Measurements from ENCODE around the gene DDR2.

The DDR2 gene

DNA sequence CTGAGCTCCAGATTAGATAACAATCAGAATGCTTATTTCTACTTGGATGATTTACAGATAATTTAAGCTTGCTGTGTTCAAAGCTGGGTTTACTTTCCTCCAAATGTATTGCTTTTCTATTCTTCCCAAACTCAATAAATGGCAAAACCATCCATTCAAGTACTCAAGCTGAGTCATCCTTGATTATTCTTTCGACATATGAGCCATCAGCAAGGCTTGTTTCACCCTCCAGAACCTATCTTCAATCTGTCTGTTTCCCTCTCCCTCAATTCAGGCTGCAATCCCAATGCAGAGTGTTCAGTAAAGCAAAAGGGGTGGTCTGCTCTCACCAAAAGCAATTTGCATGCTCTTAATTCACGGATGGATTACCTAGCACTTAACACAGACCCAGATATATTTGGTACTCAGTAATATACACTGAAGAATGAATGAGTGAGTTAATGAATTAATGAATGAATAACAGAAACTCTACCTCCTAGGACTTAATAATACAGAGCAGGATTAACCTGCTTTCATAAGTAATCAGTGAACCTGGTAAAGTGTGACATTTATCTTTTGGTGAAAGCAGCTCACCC, 41.9 kb downstream of the DDR2 start:
- DNase-seq: no peak

- DNase-seq: no peak
These were observed 43.8 kb downstream of the DDR2 start for GRCh38 chr1:162676087-162676486.

DNA sequence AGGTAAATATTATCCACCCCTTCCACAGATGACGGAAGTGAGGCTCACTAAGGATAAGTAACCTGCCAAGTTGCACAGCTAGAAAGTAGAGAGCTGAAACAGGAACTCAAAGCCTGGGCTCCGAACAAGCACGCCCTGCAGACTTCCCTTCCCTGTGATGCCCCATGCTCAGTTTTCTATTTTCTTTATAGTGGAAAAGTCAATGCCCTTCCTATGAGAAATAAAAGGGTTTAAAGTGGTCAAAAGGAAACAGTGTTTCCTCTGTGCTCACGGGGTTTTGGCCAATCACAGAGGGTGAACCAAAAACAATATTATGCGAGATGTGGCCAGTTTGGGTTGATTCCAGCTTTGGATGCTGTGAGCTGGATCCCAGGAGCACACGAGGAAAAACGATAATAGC, 44.5 kb downstream of the DDR2 start:
- no peak for DNase-seq

GRCh38 chr1:162677607-162678371, 45.5 kb downstream of the DDR2 start:
- DNase-seq: no peak

DNA sequence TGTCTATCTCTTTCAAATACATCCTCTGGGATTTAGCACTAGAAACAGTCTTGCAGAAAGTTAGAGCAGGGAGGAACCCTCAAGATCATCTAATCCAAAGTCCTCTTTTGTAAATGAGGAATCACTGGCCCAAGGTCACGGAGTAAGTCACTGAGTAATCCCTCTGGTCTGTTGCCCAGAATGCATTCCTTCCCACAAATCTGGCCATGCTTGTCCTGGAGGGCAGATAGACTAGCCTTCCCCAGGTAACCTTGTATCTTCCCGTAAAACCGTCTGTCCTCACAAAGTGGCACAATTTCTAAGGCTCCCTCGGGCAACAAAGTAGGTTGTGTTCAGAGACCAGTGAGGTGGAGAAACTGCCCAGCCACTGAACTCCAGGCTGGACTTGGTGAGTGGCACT, 46.2 kb downstream of the DDR2 start:
- DNase-seq: no peak

DNA sequence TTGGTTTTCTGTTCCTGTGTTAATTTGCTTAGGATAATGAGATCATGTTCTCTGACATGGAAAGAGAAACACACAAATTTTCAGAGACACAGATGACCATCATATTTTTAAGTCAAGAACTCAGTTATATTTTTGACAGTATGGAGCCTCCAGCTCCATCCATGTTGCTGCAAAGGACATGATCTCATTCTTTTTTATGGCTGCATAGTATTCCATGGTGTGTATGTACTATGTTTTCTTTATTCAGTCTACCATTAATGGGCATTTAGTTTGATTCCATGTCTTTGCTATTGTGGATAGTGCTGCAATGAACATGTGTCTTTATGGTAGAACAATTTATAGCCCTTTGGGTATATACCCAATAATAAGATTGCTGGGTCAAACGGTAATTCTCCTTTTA, 47.0 kb downstream of the DDR2 start:
- no peak for DNase-seq

- no peak for DNase-seq
These were observed 48.3 kb downstream of the DDR2 start for GRCh38 chr1:162680419-162681121.

GRCh38 chr1:162681122-162681436, 48.8 kb downstream of the DDR2 start:
- no peak for DNase-seq

DNA sequence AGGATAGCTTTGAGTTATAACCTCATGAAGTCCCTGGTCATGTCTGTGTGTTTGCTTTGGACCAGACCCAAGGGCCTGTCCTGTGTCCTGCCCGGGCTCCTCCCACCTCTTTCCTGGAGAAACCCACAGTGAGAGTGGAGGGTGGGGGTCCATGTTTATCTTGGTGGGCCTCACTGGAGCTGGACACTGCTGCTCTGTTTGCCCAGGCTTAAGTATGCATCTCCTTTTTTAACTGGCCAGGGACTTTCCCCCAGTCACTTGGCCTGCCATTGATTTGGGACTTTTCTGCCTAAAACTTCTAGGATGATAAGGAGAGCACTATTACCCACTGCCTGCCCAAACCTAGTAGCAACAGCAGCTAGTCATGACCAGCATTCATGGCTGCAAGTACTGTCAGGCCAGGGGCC, 49.8 kb downstream of the DDR2 start:
- DNase-seq: no peak

GRCh38 chr1:162687870-162688269, 55.6 kb downstream of the DDR2 start:
- no peak for DNase-seq

GRCh38 chr1:162688521-162688920, 56.3 kb downstream of the DDR2 start:
- DNase-seq: no peak

- DNase-seq: no peak
These were observed 56.7 kb downstream of the DDR2 start for GRCh38 chr1:162688931-162689330.

GRCh38 chr1:162689745-162690671, 57.7 kb downstream of the DDR2 start:
- no peak for DNase-seq

DNA sequence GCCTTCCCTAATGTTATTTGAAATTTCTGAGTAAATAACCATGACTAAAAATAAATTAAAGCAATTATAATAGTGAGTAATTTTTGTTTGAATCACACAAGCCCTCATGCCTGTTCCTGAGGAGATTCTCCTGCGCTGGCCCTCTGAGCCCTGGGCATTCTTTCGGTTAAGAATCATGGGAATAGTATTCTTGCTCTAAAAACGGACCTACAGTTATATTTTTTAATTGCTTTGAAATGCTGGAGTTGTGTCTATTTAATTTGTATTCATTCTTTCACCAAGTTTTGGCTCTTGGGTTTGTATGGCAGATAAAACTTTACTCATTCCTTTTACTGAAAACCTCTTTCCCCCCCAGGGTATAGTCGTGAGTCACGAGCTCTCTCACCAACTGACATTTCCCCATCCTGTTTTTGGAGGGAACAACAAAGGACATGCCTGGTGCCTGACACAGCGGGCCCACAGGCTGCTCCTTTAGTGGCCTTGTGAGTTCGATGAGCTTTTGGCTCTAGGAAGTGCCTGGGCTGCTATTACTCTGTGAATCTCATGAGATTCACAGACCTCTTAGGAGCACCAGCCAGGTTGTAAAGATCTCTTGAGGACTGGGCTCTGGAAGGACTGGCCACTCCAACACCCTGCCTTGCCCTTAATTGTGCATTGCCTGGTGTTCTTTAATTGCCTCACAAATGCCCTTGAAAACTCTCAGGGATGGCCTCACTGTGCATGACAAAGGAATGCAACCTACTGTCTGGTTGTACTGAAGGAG, 58.6 kb downstream of the DDR2 start:
- no peak for DNase-seq

DNA sequence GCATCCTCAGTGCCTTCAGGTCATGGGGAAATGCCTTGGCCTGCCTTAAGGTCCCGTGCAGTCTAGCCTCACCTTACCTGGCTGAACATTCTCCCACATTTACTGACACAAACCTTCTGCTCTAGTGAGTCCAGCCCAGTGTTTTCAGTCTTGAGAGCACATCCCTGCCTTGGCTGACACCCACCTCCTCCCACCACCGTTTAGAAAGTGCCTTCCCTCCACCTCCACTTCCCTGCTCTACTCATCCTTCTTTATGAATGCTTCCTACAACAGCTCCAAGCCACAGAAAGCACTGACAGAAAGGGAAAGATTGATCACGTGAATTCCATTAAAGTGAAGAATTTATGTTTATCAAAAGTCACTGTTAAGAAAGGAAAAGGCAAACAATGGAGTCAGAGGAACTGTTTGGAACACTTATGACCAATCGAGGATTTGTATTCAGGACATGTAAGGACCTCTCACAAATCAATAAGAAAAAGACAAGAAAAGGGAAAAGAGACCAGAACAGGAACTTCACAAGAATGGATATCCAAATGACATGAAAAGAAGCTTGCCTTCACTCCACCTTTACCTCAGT, 59.8 kb downstream of the DDR2 start:
- DNase-seq: no peak

DNA sequence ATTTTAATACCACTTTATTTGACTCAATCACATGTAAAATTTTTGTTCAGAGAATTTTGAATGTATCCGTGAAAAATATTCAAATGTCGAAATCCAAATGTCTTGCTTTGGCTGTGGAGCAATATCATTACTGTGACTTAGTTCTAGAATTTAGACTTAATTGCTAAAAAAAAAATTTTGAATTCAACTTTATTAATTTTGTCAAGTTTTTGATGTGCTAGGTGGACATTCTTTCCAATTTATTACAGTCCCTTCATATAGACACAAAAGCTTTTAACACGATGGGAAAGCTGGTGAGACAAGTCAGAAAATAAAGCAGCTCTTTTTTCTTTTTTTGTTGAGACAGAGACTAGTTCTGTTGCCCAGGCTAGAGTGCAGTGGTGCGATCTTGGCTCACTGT, 62.6 kb downstream of the DDR2 start:
- no peak for DNase-seq

DNA sequence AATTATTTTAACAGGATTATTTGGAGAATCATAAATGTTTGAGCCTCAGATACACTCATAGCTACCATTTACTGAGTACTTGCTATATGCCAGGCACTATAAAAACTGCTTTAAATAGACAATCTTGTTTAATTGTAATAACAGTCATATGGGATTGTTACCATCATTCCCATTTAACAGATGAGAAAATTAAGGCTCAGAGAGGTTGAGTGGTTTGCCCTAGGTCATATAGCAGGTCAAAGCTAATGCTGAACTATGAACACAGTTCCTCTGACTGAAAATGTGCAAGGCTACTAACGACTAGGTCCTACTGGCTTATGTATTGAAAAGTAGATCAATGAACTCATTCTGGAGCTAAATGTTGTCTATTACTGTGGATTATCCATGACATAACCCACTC, 63.4 kb downstream of the DDR2 start:
- DNase-seq: no peak

- no peak for DNase-seq
These were observed 64.1 kb downstream of the DDR2 start for GRCh38 chr1:162696286-162696862.

GRCh38 chr1:162697140-162697895, 65.1 kb downstream of the DDR2 start:
- DNase-seq: no peak

DNA sequence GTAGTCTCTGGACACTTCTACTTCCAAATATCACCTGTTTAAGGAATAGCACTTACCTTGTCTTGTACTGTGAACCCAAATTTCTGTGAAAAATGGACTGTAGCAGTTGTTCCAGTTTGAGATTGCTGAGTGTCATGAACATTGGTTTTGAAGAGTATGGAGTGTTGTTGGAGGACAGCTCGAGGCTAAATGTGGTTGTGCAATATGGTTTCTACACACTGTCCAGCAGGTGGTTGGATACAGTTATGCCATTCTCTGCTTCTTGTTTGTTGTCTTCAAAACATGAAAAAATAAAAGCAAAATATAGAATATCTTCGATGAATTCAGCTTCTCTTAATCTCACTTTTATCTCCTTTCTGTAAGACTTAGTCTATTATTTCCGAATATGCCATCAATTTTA, 67.1 kb downstream of the DDR2 start:
- no peak for DNase-seq

DNA sequence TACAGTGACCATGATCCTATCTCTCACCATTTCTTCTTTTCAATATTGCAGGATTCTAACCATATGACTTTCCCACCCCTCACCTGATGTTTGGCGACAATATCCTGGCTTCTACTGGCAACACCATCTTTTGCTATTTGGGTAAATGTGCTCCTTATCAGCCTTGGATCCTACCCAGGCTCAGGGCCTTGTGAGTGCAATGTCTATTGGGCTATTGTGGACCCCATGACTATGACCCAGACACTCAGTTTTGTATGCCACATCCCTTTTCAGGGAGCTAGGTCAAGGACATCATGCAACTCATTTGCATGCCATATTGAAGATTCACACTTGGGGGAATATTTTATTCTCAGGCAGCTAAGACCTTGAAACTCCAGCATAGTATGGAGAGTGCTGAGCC, 67.9 kb downstream of the DDR2 start:
- no peak for DNase-seq

Data from activated CD8-positive, alpha-beta memory T cell treated with anti-CD3 and anti-CD28 coated beads, Interleukin-2, amount 50 U/mL, for 48 hours (primary cell).